GM23338 (cell line): ENCODE results near the gene SRCIN1.

ENCODE experiments used
- CREB1 ChIP-seq: fragments of 250-450 bp; sonication (Bioruptor Pico); IDR thresholded peaks from 2 replicates; pipeline ENCODE4 v1.5.0; 2020; ENCODE audit warnings: low read depth, mild to moderate bottlenecking, moderate library complexity
- CTCF ChIP-seq, 2 experiments: fragments of 200-600 bp in 1 of 2; sonication (generic) in 1 of 2; conservative IDR thresholded peaks; 2 replicates each; pipeline versions ENCODE4 v1.5.1 to v1.6.1; 2016 to 2017; ENCODE audit warnings: antibody characterized with exemption in 2 of 2, low read depth in 2 of 2, mild to moderate bottlenecking in 2 of 2, moderate library complexity in 1 of 2
- ETS1 ChIP-seq: IDR thresholded peaks from 2 replicates; pipeline ENCODE4 v1.6.1; 2016; ENCODE audit warnings: antibody characterized with exemption
- EZH2 ChIP-seq: fragments of 200-600 bp; sonication (generic); IDR thresholded peaks from one replicate; pipeline ENCODE4 v1.8.0; 2017; ENCODE audit warnings: antibody characterized with exemption, mild to moderate bottlenecking, low read depth; ENCODE audit not compliant: unreplicated experiment
- EZH2phosphoT487 ChIP-seq: fragments of 200-600 bp; sonication (generic); IDR thresholded peaks from one replicate; pipeline ENCODE4 v1.8.1; 2018; ENCODE audit warnings: antibody characterized with exemption; ENCODE audit not compliant: unreplicated experiment
- JUNB ChIP-seq: IDR thresholded peaks from one replicate; pipeline ENCODE4 v1.6.1; 2016; ENCODE audit warnings: antibody characterized with exemption; ENCODE audit not compliant: unreplicated experiment
- NANOG ChIP-seq: IDR thresholded peaks from 2 replicates; pipeline ENCODE4 v1.6.1; 2016; ENCODE audit warnings: antibody characterized with exemption, borderline replicate concordance
- POLR2AphosphoS5 ChIP-seq: IDR thresholded peaks from 2 replicates; pipeline ENCODE4 v1.6.1; 2016; ENCODE audit warnings: antibody characterized with exemption, low read depth
- REST ChIP-seq: IDR thresholded peaks from one replicate; pipeline ENCODE4 v1.6.1; 2018; ENCODE audit warnings: antibody characterized with exemption; ENCODE audit not compliant: unreplicated experiment
- STAT1 ChIP-seq: IDR thresholded peaks from one replicate; pipeline ENCODE4 v1.6.1; 2016; ENCODE audit warnings: antibody characterized with exemption; ENCODE audit not compliant: unreplicated experiment
- ZNF114 ChIP-seq: fragments of 250-450 bp; sonication (Bioruptor Pico); IDR thresholded peaks from 2 replicates; pipeline ENCODE4 v1.5.0; 2020; ENCODE audit warnings: mild to moderate bottlenecking, moderate library complexity

GRCh38 chr17:38602453-38602852 lies 3.3 kb downstream of the SRCIN1 start:
- TF ChIP-seq CTCF (conservative IDR thresholded peaks at IDR 0.05; ENCODE audit: low read depth in 2 of 2) (no peak), STAT1 (no peak), EZH2 (no peak), EZH2phosphoT487 (no peak), CREB1 (no peak), JUNB (no peak), REST (no peak), NANOG (no peak), POLR2AphosphoS5 (no peak), ZNF114 (CRISPR knock-in tag) (no peak), ETS1 (no peak)
